Neural cell (in vitro differentiated cells): ENCODE data around the gene KRAS.

Experiments used
- EZH2 ChIP-seq: fragments of 200-600, 300-800 bp; shearing (Covaris generic), sonication (generic); IDR thresholded peaks from 2 replicates; pipeline ENCODE4 v1.6.1; 2014; ENCODE audit warnings: antibody characterized with exemption, low read length, borderline replicate concordance, mild to moderate bottlenecking; ENCODE audit not compliant: insufficient read depth, poor library complexity, severe bottlenecking
- RAD21 ChIP-seq: fragments of 450-650 bp; conservative IDR thresholded peaks from 2 replicates; pipeline ENCODE4 v1.6.1; 2014; ENCODE audit warnings: antibody characterized with exemption, mild to moderate bottlenecking, moderate library complexity

- TF ChIP-seq EZH2 = no peak
- no peak for TF ChIP-seq RAD21
Observed at GRCh38 chr12:25293653-25294052, 42.9 kb upstream of the KRAS start.
